DND-41 (cell line): ENCODE measurements around the gene RNF227.

Experiments
- ATAC-seq: fragments of 200-7000 bp; cut with Tn5 transposase; 3 replicates; pipeline ENCODE4 v1.9.1; 2021; ENCODE audit warnings: low read depth; ENCODE audit not compliant: insufficient read depth
- DNase-seq: peaks from one replicate; pipeline ENCODE4 v3.0.0-alpha.2; 2020
- H2AFZ ChIP-seq: 2 replicates; pipeline ENCODE4 v1.6.0; 2012; ENCODE audit warnings: low read depth, low read length
- H3K27ac ChIP-seq: 2 replicates; pipeline ENCODE4 v1.5.1; 2012; ENCODE audit warnings: low read length, inconsistent platforms
- H3K27me3 ChIP-seq: fragments of 200-600 bp; sonication (generic); 2 replicates; pipeline ENCODE4 v1.6.0; 2012; ENCODE audit warnings: low read length, mild to moderate bottlenecking, inconsistent platforms; ENCODE audit not compliant: insufficient read depth, poor library complexity
- H3K36me3 ChIP-seq: 2 replicates; pipeline ENCODE4 v1.5.1; 2012; ENCODE audit warnings: low read length, inconsistent platforms; ENCODE audit not compliant: insufficient read depth
- H3K4me1 ChIP-seq: 2 replicates; pipeline ENCODE4 v1.5.1; 2012; ENCODE audit warnings: mild to moderate bottlenecking, low read length; ENCODE audit not compliant: insufficient read depth
- H3K4me2 ChIP-seq: 2 replicates; pipeline ENCODE4 v1.6.0; 2012; ENCODE audit warnings: mild to moderate bottlenecking, moderate library complexity, low read length, inconsistent platforms; ENCODE audit not compliant: insufficient read depth
- H3K4me3 ChIP-seq, 2 experiments: fragments of 200-600 bp in 1 of 2; shearing (Covaris generic) in 1 of 2; 2 replicates each; pipeline ENCODE4 v1.5.1; 2012 to 2016; ENCODE audit warnings: inconsistent platforms in 2 of 2, low read length in 2 of 2, mild to moderate bottlenecking in 2 of 2, low read depth in 1 of 2, moderate library complexity in 1 of 2
- H3K79me2 ChIP-seq: 2 replicates; pipeline ENCODE4 v1.6.0; 2012; ENCODE audit warnings: low read length, inconsistent platforms; ENCODE audit not compliant: insufficient read depth
- H3K9ac ChIP-seq: 2 replicates; pipeline ENCODE4 v1.6.0; 2012; ENCODE audit warnings: low read depth, mild to moderate bottlenecking, inconsistent platforms, low read length, moderate library complexity
- H3K9me3 ChIP-seq: 2 replicates; pipeline ENCODE4 v1.5.1; 2012; ENCODE audit warnings: low read length, moderate library complexity, mild to moderate bottlenecking, inconsistent platforms; ENCODE audit not compliant: insufficient read depth, severe bottlenecking
- H4K20me1 ChIP-seq: 2 replicates; pipeline ENCODE4 v1.6.0; 2012; ENCODE audit warnings: low read length; ENCODE audit not compliant: insufficient read depth
- EZH2 ChIP-seq: IDR thresholded peaks from 3 replicates; pipeline ENCODE4 v1.6.1; 2012; ENCODE audit warnings: borderline replicate concordance, low read depth, mild to moderate bottlenecking, moderate library complexity, low read length, inconsistent platforms; ENCODE audit not compliant: severe bottlenecking
- TF ChIP-seq, protein P1 (sequence below): IDR thresholded peaks from 2 replicates; pipeline ENCODE4 v1.5.1; 2012; ENCODE audit warnings: borderline replicate concordance, low read length, moderate library complexity, mild to moderate bottlenecking; ENCODE audit not compliant: poor library complexity, severe bottlenecking; ENCODE audit errors: extremely low read depth

The RNF227 gene

GRCh38 chr17:7930841-7931631 is 14.9 kb upstream of the RNF227 start:
- Histone ChIP-seq H3K9ac (peak overlapping the region; percentile 90), H3K79me2 (peaks cover 49% of the 10 kb centered on the region), H3K9me3 (no peaks in the 10 kb centered on the region), H3K27me3 (no peaks in the 10 kb centered on the region), H3K4me1 (peaks cover 50% of the 10 kb centered on the region), H3K4me3 (peak overlapping the region; percentile 71 to 82), H3K4me2 (peak overlapping the region; percentile 89), H2AFZ (peak overlapping the region; percentile 85), H4K20me1 (no peaks in the 10 kb centered on the region), H3K27ac (peak overlapping the region; percentile 86), H3K36me3 (peaks cover 29% of the 10 kb centered on the region)
- DNase-seq (no peak), ATAC-seq (no peak)
- TF ChIP-seq, protein P1, sequence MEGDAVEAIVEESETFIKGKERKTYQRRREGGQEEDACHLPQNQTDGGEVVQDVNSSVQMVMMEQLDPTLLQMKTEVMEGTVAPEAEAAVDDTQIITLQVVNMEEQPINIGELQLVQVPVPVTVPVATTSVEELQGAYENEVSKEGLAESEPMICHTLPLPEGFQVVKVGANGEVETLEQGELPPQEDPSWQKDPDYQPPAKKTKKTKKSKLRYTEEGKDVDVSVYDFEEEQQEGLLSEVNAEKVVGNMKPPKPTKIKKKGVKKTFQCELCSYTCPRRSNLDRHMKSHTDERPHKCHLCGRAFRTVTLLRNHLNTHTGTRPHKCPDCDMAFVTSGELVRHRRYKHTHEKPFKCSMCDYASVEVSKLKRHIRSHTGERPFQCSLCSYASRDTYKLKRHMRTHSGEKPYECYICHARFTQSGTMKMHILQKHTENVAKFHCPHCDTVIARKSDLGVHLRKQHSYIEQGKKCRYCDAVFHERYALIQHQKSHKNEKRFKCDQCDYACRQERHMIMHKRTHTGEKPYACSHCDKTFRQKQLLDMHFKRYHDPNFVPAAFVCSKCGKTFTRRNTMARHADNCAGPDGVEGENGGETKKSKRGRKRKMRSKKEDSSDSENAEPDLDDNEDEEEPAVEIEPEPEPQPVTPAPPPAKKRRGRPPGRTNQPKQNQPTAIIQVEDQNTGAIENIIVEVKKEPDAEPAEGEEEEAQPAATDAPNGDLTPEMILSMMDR, result no peak
- TF ChIP-seq EZH2, result no peak

GRCh38 chr17:7929158-7930023 is 13.3 kb upstream of the RNF227 start, which contains the start of gene KCNAB3:
Gene KCNAB3, minus strand, starts transcription at chr17:7929856. Its CDS starts 421 bp downstream, at chr17:7929435.
- Histone ChIP-seq H3K9me3 (no peaks in the 10 kb centered on the region), H3K36me3 (peaks cover 16% of the 10 kb centered on the region), H2AFZ (no peak within 1 kb of the TSS), H4K20me1 (no peaks in the 10 kb centered on the region), H3K79me2 (peaks cover 37% of the 10 kb centered on the region), H3K9ac (peak within 1 kb of the TSS; percentile 90), H3K27ac (peak within 1 kb of the TSS; percentile 86; the same call in 1 of the 2 replicates), H3K4me2 (peak within 1 kb of the TSS; percentile 89), H3K27me3 (no peaks in the 10 kb centered on the region), H3K4me1 (peaks cover 36% of the 10 kb centered on the region), H3K4me3 (peak within 1 kb of the TSS in 1 of 2 experiments; percentile 82; a peak in 2 of 4 replicates)
- DNase-seq (peak; percentile 26), ATAC-seq (no peak)
- TF ChIP-seq, protein P1, result no peak

DNA sequence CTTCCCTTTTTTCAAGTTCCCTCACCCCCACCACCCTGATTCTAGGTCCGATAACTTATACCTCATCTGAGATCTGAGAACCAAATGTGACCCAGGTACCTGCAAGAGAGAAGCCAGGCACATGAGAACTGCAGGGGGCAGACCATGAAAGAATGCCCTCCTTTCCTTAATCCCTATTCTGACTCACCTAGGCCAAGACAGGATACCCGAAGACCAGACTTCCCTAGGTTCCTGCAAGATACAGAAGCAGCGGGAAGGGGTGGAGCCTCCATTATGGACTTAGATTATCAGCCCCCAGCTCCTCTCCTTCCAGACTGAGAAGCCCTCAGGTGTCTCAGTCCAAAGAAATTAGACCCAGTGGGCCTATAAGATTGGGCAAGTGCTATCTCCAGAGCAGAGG is 11.5 kb upstream of the RNF227 start:
- DNase-seq (no peak), ATAC-seq (no peak)
- H3K4me1 ChIP-seq, result peaks cover 18% of the 10 kb centered on the region
- no peak for TF ChIP-seq EZH2
- TF ChIP-seq, protein P1, result no peak
- no peaks in the 10 kb centered on the region for H3K9me3 ChIP-seq
- H3K4me3 ChIP-seq, result no peak overlapping the region
- no peak overlapping the region for H3K27ac ChIP-seq
- peaks cover 19% of the 10 kb centered on the region for H3K79me2 ChIP-seq
- no peak overlapping the region for H3K4me2 ChIP-seq
- no peak overlapping the region for H3K9ac ChIP-seq
- peaks cover 12% of the 10 kb centered on the region for H3K36me3 ChIP-seq
- no peak overlapping the region for H2AFZ ChIP-seq
- H3K27me3 ChIP-seq, result no peaks in the 10 kb centered on the region
- H4K20me1 ChIP-seq, result no peaks in the 10 kb centered on the region
